ENCODE data around the gene CCDC137.

The CCDC137 gene

GRCh38 chr17:81690549-81690948, 24.0 kb downstream of the CCDC137 start:
- Histone ChIP-seq H3K4me3 (replicated peaks; ENCODE audit: insufficient read depth, low read length) (no peak overlapping the region), H3K27me3 (ENCODE audit: insufficient read depth, poor library complexity, severe bottlenecking) (no peaks in the 10 kb centered on the region), H3K27ac (replicated peaks) (no peak overlapping the region)
- no peak for DNase-seq (ENCODE audit: low read depth in 1 of 2, low spot score in 1 of 2)
- no peak for TF ChIP-seq REST (IDR thresholded peaks at IDR 0.05; ENCODE audit: insufficient replicate concordance, low read depth)
- no peak for TF ChIP-seq SPI1 (IDR thresholded peaks at IDR 0.05; ENCODE audit: borderline replicate concordance, low read depth)

- no peak for DNase-seq (ENCODE audit: low read depth in 1 of 2, low spot score in 1 of 2)
- TF ChIP-seq REST (IDR thresholded peaks at IDR 0.05; ENCODE audit: insufficient replicate concordance, low read depth): no peak
- TF ChIP-seq SPI1 (IDR thresholded peaks at IDR 0.05; ENCODE audit: borderline replicate concordance, low read depth): no peak
- TF ChIP-seq GABPA (IDR thresholded peaks at IDR 0.05; ENCODE audit: low read depth): no peak
- no peak for TF ChIP-seq CTCF (IDR thresholded peaks at IDR 0.05; ENCODE audit: insufficient read depth, low read length)
- TF ChIP-seq POLR2AphosphoS5 (IDR thresholded peaks at IDR 0.05; ENCODE audit: low read depth): no peak
- Histone ChIP-seq H3K4me3 (replicated peaks; ENCODE audit: insufficient read depth, low read length) (no peak overlapping the region), H3K27ac (replicated peaks) (no peak overlapping the region), H3K27me3 (ENCODE audit: insufficient read depth, poor library complexity, severe bottlenecking) (no peaks in the 10 kb centered on the region)
Measured at GRCh38 chr17:81691196-81691595, 24.7 kb downstream of the CCDC137 start.

GRCh38 chr17:81691608-81692007, 25.1 kb downstream of the CCDC137 start:
- no peaks in the 10 kb centered on the region for H3K27me3 ChIP-seq (ENCODE audit: insufficient read depth, poor library complexity, severe bottlenecking)
- no peak for TF ChIP-seq CTCF (IDR thresholded peaks at IDR 0.05; ENCODE audit: insufficient read depth, low read length)
- no peak for TF ChIP-seq GABPA (IDR thresholded peaks at IDR 0.05; ENCODE audit: low read depth)

GRCh38 chr17:81693509-81694210, 27.1 kb downstream of the CCDC137 start:
- H3K4me3 ChIP-seq (replicated peaks; ENCODE audit: insufficient read depth, low read length): no peak overlapping the region
- H3K27ac ChIP-seq (replicated peaks): no peak overlapping the region
- no peak for TF ChIP-seq SPI1 (IDR thresholded peaks at IDR 0.05; ENCODE audit: borderline replicate concordance, low read depth)
- TF ChIP-seq GABPA (IDR thresholded peaks at IDR 0.05; ENCODE audit: low read depth): no peak
- no peak for TF ChIP-seq REST (IDR thresholded peaks at IDR 0.05; ENCODE audit: insufficient replicate concordance, low read depth)
- TF ChIP-seq POLR2AphosphoS5 (IDR thresholded peaks at IDR 0.05; ENCODE audit: low read depth): 0 out of 2 replicates have a peak, but pooled peaks have one; percentile 23
- H3K27me3 ChIP-seq (ENCODE audit: insufficient read depth, poor library complexity, severe bottlenecking): no peaks in the 10 kb centered on the region
- no peak for DNase-seq (ENCODE audit: low read depth in 1 of 2, low spot score in 1 of 2)

More at GRCh38 chr17:81691608-81692007, 25.1 kb downstream of the CCDC137 start:
- no peak overlapping the region for H3K27ac ChIP-seq (replicated peaks)
- no peak for DNase-seq (ENCODE audit: low read depth in 1 of 2, low spot score in 1 of 2)
- no peak overlapping the region for H3K4me3 ChIP-seq (replicated peaks; ENCODE audit: insufficient read depth, low read length)
